Colonic mucosa (tissue), 4 donors: ENCODE measurements around the gene SORL1-AS1.

ENCODE experiments used
- DNase-seq: peaks from one replicate; pipeline ENCODE4 v3.0.0-alpha.2; 2020
- H3K27ac ChIP-seq: fragments of 200-600 bp; one replicate; pipeline ENCODE4 v1.8.0; 2021
- H3K27me3 ChIP-seq: fragments of 200-600 bp; one replicate; pipeline ENCODE4 v1.8.0; 2021
- H3K36me3 ChIP-seq: fragments of 200-600 bp; one replicate; pipeline ENCODE4 v1.8.0; 2021
- H3K4me1 ChIP-seq: fragments of 200-600 bp; one replicate; pipeline ENCODE4 v1.8.0; 2021; ENCODE audit warnings: mild to moderate bottlenecking
- H3K4me3 ChIP-seq: fragments of 200-600 bp; one replicate; pipeline ENCODE4 v1.8.0; 2021
- H3K9ac ChIP-seq, 2 donors: one replicate each; pipeline ENCODE4 v1.7.0; 2013; ENCODE audit warnings: control low read depth in 2 of 2, low read depth in 2 of 2, low read length in 2 of 2
- H3K9me3 ChIP-seq: fragments of 200-600 bp; one replicate; pipeline ENCODE4 v1.8.0; 2021
- CTCF ChIP-seq: fragments of 200-600 bp; IDR thresholded peaks from one replicate; pipeline ENCODE4 v1.8.0; 2022; ENCODE audit warnings: antibody characterized with exemption, mild to moderate bottlenecking
- intact Hi-C: fragments of 100-400 bp; cut with DNase I; formaldehyde crosslinking; loops from one replicate; pipeline ENCODE4 v1.14.1; 2022
- donor health status: healthy.
- donor health status: DM: no; HTN: no; CAD: no.
- donor health status: DM: no; HTN: no; CAD: no.

The SORL1-AS1 gene

GRCh38 chr11:121461843-121462242 is 9.1 kb upstream of the SORL1-AS1 start:
- no peaks in the 10 kb centered on the region for H3K36me3 ChIP-seq
- intact Hi-C loops = no loop called here
- H3K4me3 ChIP-seq = no peak overlapping the region
- no peak for DNase-seq
- peaks cover 3% of the 10 kb centered on the region for H3K4me1 ChIP-seq
- H3K27me3 ChIP-seq = no peaks in the 10 kb centered on the region
- H3K9me3 ChIP-seq = no peaks in the 10 kb centered on the region
- H3K9ac ChIP-seq = no peak overlapping the region
- no peak for TF ChIP-seq CTCF
- H3K27ac ChIP-seq = no peak overlapping the region

GRCh38 chr11:121460941-121461514 is 8.3 kb upstream of the SORL1-AS1 start:
- Histone ChIP-seq H3K4me3 (no peak overlapping the region), H3K27ac (no peak overlapping the region), H3K9me3 (no peaks in the 10 kb centered on the region), H3K36me3 (no peaks in the 10 kb centered on the region), H3K4me1 (peaks cover 3% of the 10 kb centered on the region), H3K9ac (no peak overlapping the region), H3K27me3 (no peaks in the 10 kb centered on the region)
- no peak for TF ChIP-seq CTCF
- DNase-seq = no peak
- intact Hi-C loops = no loop called here

GRCh38 chr11:121459413-121460017 is 6.7 kb upstream of the SORL1-AS1 start:
- no peak overlapping the region for H3K27ac ChIP-seq
- H3K27me3 ChIP-seq = no peaks in the 10 kb centered on the region
- H3K4me1 ChIP-seq = peaks cover 2% of the 10 kb centered on the region
- H3K9me3 ChIP-seq = no peaks in the 10 kb centered on the region
- H3K4me3 ChIP-seq = no peak overlapping the region
- intact Hi-C loops = no loop called here
- TF ChIP-seq CTCF = no peak
- no peak for DNase-seq
- H3K36me3 ChIP-seq = no peaks in the 10 kb centered on the region
- no peak overlapping the region for H3K9ac ChIP-seq

- no peaks in the 10 kb centered on the region for H3K27me3 ChIP-seq
- H3K9me3 ChIP-seq = no peaks in the 10 kb centered on the region
- intact Hi-C loops = no loop called here
- no peak for TF ChIP-seq CTCF
- no peak overlapping the region for H3K27ac ChIP-seq
- H3K36me3 ChIP-seq = no peaks in the 10 kb centered on the region
- H3K9ac ChIP-seq = no peak overlapping the region
- no peak for DNase-seq
- H3K4me3 ChIP-seq = no peak overlapping the region
- H3K4me1 ChIP-seq = no peaks in the 10 kb centered on the region
Measured at GRCh38 chr11:121458551-121458950, 5.8 kb upstream of the SORL1-AS1 start.

- TF ChIP-seq CTCF = no peak
- no peak overlapping the region for H3K27ac ChIP-seq
- H3K4me1 ChIP-seq = no peaks in the 10 kb centered on the region
- H3K9me3 ChIP-seq = no peaks in the 10 kb centered on the region
- no peak overlapping the region for H3K9ac ChIP-seq
- H3K36me3 ChIP-seq = no peaks in the 10 kb centered on the region
- intact Hi-C loops = no loop called here
- no peak overlapping the region for H3K4me3 ChIP-seq
- no peaks in the 10 kb centered on the region for H3K27me3 ChIP-seq
- no peak for DNase-seq
Measured at GRCh38 chr11:121456816-121457431, 4.2 kb upstream of the SORL1-AS1 start.
